ENCODE results near the gene TRAPPC2B. TPM values are rescaled to one million over a fixed set of nuclear protein-coding genes. Genes with fewer than 3 reads are reported as not detected.
A peak's percentile ranks its signal among the peaks of the same experiment; 100 is the strongest.

Gene TRAPPC2B
- total RNA-seq = 19.8 and 27.8 TPM in 2 replicates
- polyA plus RNA-seq = 39.0 and 50.7 TPM in 2 replicates

DNA sequence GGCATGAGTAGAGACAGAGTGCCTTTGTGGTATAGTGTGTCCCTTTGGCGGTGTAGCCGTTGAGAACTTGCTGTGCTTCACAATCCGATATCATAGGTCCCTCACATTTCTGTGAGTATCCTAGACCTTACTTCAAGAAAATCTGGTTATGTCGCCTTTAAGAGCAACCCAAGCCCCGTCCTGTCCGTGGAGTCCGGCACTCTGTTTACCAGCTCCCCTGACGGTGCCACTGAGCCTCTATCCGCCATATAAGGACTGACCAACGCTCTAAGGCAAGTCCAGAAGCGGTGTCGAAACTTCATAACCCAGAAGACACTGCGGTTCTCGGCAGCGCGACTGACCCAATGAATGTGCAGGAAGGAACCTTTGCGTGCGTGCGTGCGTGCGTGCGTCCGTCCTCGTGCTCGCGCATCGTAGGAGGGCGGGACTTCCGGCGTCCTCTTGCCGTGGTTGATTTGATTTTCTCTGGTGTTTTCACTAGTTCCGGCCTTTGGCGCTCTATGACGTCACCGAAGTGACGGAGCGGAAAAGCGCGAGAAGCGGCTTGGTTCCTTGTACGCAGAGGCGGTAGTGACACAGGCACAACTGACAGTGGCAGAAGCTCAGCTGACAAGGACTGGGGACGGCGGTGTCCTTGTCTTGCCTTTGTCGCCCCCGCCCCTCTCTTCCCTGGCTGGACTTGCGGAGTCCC lies at the start of gene TRAPPC2B, which contains the start of gene ZNF547:
TRAPPC2B (plus strand) TSS at position 555 of the 691 bp plus-strand sequence. CDS start 1,283 bp downstream, outside the sequence.
ZNF547 (plus strand) TSS at position 555 of the 691 bp plus-strand sequence. CDS start 5,005 bp downstream, outside the sequence.
- H2AFZ ChIP-seq = peak within 1 kb of the TSS; percentile 87
- TF ChIP-seq EZH2 (IDR thresholded peaks at IDR 0.05; ENCODE audit: borderline replicate concordance) = no peak
- no peak for TF ChIP-seq EZH2phosphoT487 (IDR thresholded peaks at IDR 0.05; ENCODE audit: low read depth, severe bottlenecking, unreplicated experiment)
- TF ChIP-seq, protein P1, sequence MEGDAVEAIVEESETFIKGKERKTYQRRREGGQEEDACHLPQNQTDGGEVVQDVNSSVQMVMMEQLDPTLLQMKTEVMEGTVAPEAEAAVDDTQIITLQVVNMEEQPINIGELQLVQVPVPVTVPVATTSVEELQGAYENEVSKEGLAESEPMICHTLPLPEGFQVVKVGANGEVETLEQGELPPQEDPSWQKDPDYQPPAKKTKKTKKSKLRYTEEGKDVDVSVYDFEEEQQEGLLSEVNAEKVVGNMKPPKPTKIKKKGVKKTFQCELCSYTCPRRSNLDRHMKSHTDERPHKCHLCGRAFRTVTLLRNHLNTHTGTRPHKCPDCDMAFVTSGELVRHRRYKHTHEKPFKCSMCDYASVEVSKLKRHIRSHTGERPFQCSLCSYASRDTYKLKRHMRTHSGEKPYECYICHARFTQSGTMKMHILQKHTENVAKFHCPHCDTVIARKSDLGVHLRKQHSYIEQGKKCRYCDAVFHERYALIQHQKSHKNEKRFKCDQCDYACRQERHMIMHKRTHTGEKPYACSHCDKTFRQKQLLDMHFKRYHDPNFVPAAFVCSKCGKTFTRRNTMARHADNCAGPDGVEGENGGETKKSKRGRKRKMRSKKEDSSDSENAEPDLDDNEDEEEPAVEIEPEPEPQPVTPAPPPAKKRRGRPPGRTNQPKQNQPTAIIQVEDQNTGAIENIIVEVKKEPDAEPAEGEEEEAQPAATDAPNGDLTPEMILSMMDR (IDR thresholded peaks at IDR 0.05; ENCODE audit: poor library complexity) = no peak

DNA sequence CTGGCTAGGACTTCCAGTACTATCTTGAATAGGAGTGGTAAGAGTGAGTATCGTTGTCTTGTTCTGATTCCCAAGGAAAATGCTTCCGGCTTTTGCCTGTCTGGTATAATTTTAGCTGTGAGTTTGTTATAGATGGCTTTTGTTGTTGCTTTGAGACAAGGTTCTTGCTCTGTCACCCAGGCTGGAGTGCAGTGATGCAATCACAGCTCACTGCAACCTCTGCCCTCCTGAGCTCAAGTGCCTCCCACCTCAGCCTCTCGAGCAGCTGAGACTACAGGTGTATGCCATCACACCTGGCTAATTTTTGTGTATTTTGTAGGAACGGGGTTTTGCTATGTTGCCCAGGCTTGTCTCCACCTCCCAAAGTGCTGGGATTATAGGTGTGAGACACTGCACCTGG lies 49.2 kb upstream of the TRAPPC2B start:
- Histone ChIP-seq H3K9me2 (replicated peaks; ENCODE audit: insufficient read depth) (no peaks in the 10 kb centered on the region), H3K9me3 (ENCODE audit: low read depth) (no peaks in the 10 kb centered on the region), H3K27me3 (peaks cover 37% of the 10 kb centered on the region), H3K4me2 (no peak overlapping the region), H3K79me2 (no peaks in the 10 kb centered on the region), H3K36me3 (replicated peaks; ENCODE audit: insufficient read depth, low read depth) (no peaks in the 10 kb centered on the region), H3K4me3 (no peak overlapping the region), H3K4me1 (ENCODE audit: insufficient read depth) (no peaks in the 10 kb centered on the region), H4K20me1 (ENCODE audit: insufficient read depth, poor library complexity, severe bottlenecking) (no peaks in the 10 kb centered on the region), H3K27ac (no peak overlapping the region), H2AFZ (no peak overlapping the region)
- WGBS (ENCODE audit: low lambda C conversion rate, missing lambda C conversion rate) = 80% methylated on average over 4 of the region's 4 CpGs
- TF ChIP-seq EZH2 (IDR thresholded peaks at IDR 0.05; ENCODE audit: borderline replicate concordance) = no peak
- TF ChIP-seq, protein P1 (IDR thresholded peaks at IDR 0.05; ENCODE audit: poor library complexity) = no peak
- TF ChIP-seq EZH2phosphoT487 (IDR thresholded peaks at IDR 0.05; ENCODE audit: low read depth, severe bottlenecking, unreplicated experiment) = no peak
- no peak for DNase-seq (ENCODE audit: low spot score)

More for the DNA sequence above, at the start of gene TRAPPC2B, which contains the start of gene ZNF547:
- WGBS (ENCODE audit: low lambda C conversion rate, missing lambda C conversion rate) = 2% methylated on average over 42 of the region's 47 CpGs
- Histone ChIP-seq H4K20me1 (ENCODE audit: insufficient read depth, poor library complexity, severe bottlenecking) (no peaks in the 10 kb centered on the region), H3K4me2 (peak within 1 kb of the TSS; percentile 81), H3K36me3 (replicated peaks; ENCODE audit: insufficient read depth, low read depth) (no peaks in the 10 kb centered on the region), H3K4me1 (ENCODE audit: insufficient read depth) (peaks cover 9% of the 10 kb centered on the region), H3K9me2 (replicated peaks; ENCODE audit: insufficient read depth) (no peaks in the 10 kb centered on the region), H3K27ac (peak within 1 kb of the TSS; percentile 91), H3K79me2 (peaks cover 27% of the 10 kb centered on the region), H3K27me3 (no peaks in the 10 kb centered on the region), H3K9me3 (ENCODE audit: low read depth) (no peaks in the 10 kb centered on the region), H3K4me3 (peak within 1 kb of the TSS; percentile 57)
- DNase-seq (ENCODE audit: low spot score) = peak; percentile 99

DNA sequence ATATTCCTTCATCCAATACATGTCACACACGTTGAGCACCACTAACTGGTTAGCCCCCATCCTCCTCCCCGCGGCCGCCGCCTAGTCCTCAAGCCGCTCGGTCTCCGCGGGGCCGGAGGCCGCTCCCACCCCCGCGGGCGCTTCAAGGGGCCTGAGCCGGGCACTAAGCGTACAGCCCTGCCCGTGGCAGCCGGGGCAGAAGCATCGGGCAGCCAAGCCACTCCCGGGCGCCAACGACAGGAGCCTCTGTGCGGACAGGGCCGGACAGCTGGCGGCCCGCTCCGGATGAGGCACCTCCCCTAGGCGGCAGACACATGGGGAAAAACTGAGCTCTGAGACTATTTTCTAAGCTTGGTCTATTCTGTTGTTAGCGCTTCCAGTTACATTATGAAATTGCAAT lies 45.8 kb upstream of the TRAPPC2B start:
- Histone ChIP-seq H3K27me3 (peaks cover 37% of the 10 kb centered on the region), H3K36me3 (replicated peaks; ENCODE audit: insufficient read depth, low read depth) (no peaks in the 10 kb centered on the region), H2AFZ (no peak overlapping the region), H3K9me2 (replicated peaks; ENCODE audit: insufficient read depth) (no peaks in the 10 kb centered on the region), H3K4me1 (ENCODE audit: insufficient read depth) (peaks cover 9% of the 10 kb centered on the region), H3K4me2 (peak overlapping the region; percentile 66), H4K20me1 (ENCODE audit: insufficient read depth, poor library complexity, severe bottlenecking) (no peaks in the 10 kb centered on the region), H3K9me3 (ENCODE audit: low read depth) (no peaks in the 10 kb centered on the region), H3K27ac (no peak overlapping the region), H3K4me3 (no peak overlapping the region), H3K79me2 (peaks cover 21% of the 10 kb centered on the region)
- no peak for DNase-seq (ENCODE audit: low spot score)
- TF ChIP-seq, protein P1 (IDR thresholded peaks at IDR 0.05; ENCODE audit: poor library complexity) = no peak
- TF ChIP-seq EZH2 (IDR thresholded peaks at IDR 0.05; ENCODE audit: borderline replicate concordance) (no peak), EZH2phosphoT487 (IDR thresholded peaks at IDR 0.05; ENCODE audit: low read depth, severe bottlenecking, unreplicated experiment) (no peak)
- WGBS (ENCODE audit: low lambda C conversion rate, missing lambda C conversion rate) = 52% methylated on average over 28 of the region's 29 CpGs
